ENCODE data around the gene SFMBT2. TPM values are rescaled to one million over a fixed set of nuclear protein-coding genes. Genes with fewer than 3 reads are reported as not detected.

Gene SFMBT2
- total and polyA plus RNA-seq, 4 donors, result 15.3 to 23.8 (median 17.1) TPM

GRCh38 chr10:7285522-7286322 is 125.1 kb downstream of the SFMBT2 start:
- peak in 1 of 6 donors; percentile 10 for DNase-seq (ENCODE audit: low read depth in 4 of 6, low spot score in 6 of 6)
- no peaks in the 10 kb centered on the region for H3K27me3 ChIP-seq (ENCODE audit: control insufficient read depth, insufficient read depth, low read length)
- no peaks in the 10 kb centered on the region for H3K36me3 ChIP-seq (ENCODE audit: control insufficient read depth, insufficient read depth, low read length)
- no peak overlapping the region for H3K27ac ChIP-seq (ENCODE audit: low read depth, low read length)
- H3K9me3 ChIP-seq (ENCODE audit: control insufficient read depth, insufficient read depth, low read length), result no peaks in the 10 kb centered on the region
- 67% methylated on average over 3 of the region's 6 CpGs for WGBS (ENCODE audit: insufficient coverage)
- no peaks in the 10 kb centered on the region for H3K4me1 ChIP-seq (ENCODE audit: control insufficient read depth, insufficient read depth, low read length)
- H3K4me3 ChIP-seq (ENCODE audit: low read depth, low read length), result no peak overlapping the region

- Histone ChIP-seq H3K4me3 (ENCODE audit: low read depth, low read length) (no peak overlapping the region), H3K27me3 (ENCODE audit: control insufficient read depth, insufficient read depth, low read length) (no peaks in the 10 kb centered on the region), H3K9me3 (ENCODE audit: control insufficient read depth, insufficient read depth, low read length) (no peaks in the 10 kb centered on the region), H3K27ac (ENCODE audit: low read depth, low read length) (no peak overlapping the region), H3K4me1 (ENCODE audit: control insufficient read depth, insufficient read depth, low read length) (peaks cover 3% of the 10 kb centered on the region), H3K36me3 (ENCODE audit: control insufficient read depth, insufficient read depth, low read length) (no peaks in the 10 kb centered on the region)
- WGBS (ENCODE audit: insufficient coverage), result 80% methylated on average over 1 of the region's 2 CpGs
- DNase-seq (ENCODE audit: low read depth in 4 of 6, low spot score in 6 of 6), result no peak
These were observed 127.6 kb downstream of the SFMBT2 start for GRCh38 chr10:7283246-7283645.

- no CpG with 5 or more reads among the region's 7 CpGs for WGBS (ENCODE audit: insufficient coverage)
- no peaks in the 10 kb centered on the region for H3K36me3 ChIP-seq (ENCODE audit: control insufficient read depth, insufficient read depth, low read length)
- peaks cover 5% of the 10 kb centered on the region for H3K4me1 ChIP-seq (ENCODE audit: control insufficient read depth, insufficient read depth, low read length)
These were observed 128.4 kb downstream of the SFMBT2 start for GRCh38 chr10:7282457-7282856.

GRCh38 chr10:7281429-7281828 is 129.4 kb downstream of the SFMBT2 start:
- no peaks in the 10 kb centered on the region for H3K9me3 ChIP-seq (ENCODE audit: control insufficient read depth, insufficient read depth, low read length)
- 100% methylated on average over 1 of the region's 6 CpGs for WGBS (ENCODE audit: insufficient coverage)
- H3K27ac ChIP-seq (ENCODE audit: low read depth, low read length), result no peak overlapping the region
- H3K27me3 ChIP-seq (ENCODE audit: control insufficient read depth, insufficient read depth, low read length), result no peaks in the 10 kb centered on the region
- H3K36me3 ChIP-seq (ENCODE audit: control insufficient read depth, insufficient read depth, low read length), result no peaks in the 10 kb centered on the region
- H3K4me3 ChIP-seq (ENCODE audit: low read depth, low read length), result no peak overlapping the region
- H3K4me1 ChIP-seq (ENCODE audit: control insufficient read depth, insufficient read depth, low read length), result peaks cover 5% of the 10 kb centered on the region
- no peak for DNase-seq (ENCODE audit: low read depth in 4 of 6, low spot score in 6 of 6)

More at GRCh38 chr10:7282457-7282856, 128.4 kb downstream of the SFMBT2 start:
- no peak overlapping the region for H3K27ac ChIP-seq (ENCODE audit: low read depth, low read length)
- DNase-seq (ENCODE audit: low read depth in 4 of 6, low spot score in 6 of 6), result peak in 1 of 6 donors; percentile 43
- no peaks in the 10 kb centered on the region for H3K9me3 ChIP-seq (ENCODE audit: control insufficient read depth, insufficient read depth, low read length)
- no peak overlapping the region for H3K4me3 ChIP-seq (ENCODE audit: low read depth, low read length)
- H3K27me3 ChIP-seq (ENCODE audit: control insufficient read depth, insufficient read depth, low read length), result no peaks in the 10 kb centered on the region

- DNase-seq (ENCODE audit: low read depth in 4 of 6, low spot score in 6 of 6), result no peak
- no CpG with 5 or more reads among the region's 5 CpGs for WGBS (ENCODE audit: insufficient coverage)
- peaks cover 5% of the 10 kb centered on the region for H3K4me1 ChIP-seq (ENCODE audit: control insufficient read depth, insufficient read depth, low read length)
These were observed 131.5 kb downstream of the SFMBT2 start for GRCh38 chr10:7279303-7279702.

GRCh38 chr10:7277867-7278266 is 133.0 kb downstream of the SFMBT2 start:
- Histone ChIP-seq H3K36me3 (ENCODE audit: control insufficient read depth, insufficient read depth, low read length) (peaks cover 8% of the 10 kb centered on the region), H3K27ac (ENCODE audit: low read depth, low read length) (no peak overlapping the region), H3K4me3 (ENCODE audit: low read depth, low read length) (no peak overlapping the region), H3K4me1 (ENCODE audit: control insufficient read depth, insufficient read depth, low read length) (peaks cover 5% of the 10 kb centered on the region), H3K27me3 (ENCODE audit: control insufficient read depth, insufficient read depth, low read length) (no peaks in the 10 kb centered on the region), H3K9me3 (ENCODE audit: control insufficient read depth, insufficient read depth, low read length) (no peaks in the 10 kb centered on the region)
- 48% methylated on average over 5 of the region's 6 CpGs for WGBS (ENCODE audit: insufficient coverage)
- DNase-seq (ENCODE audit: low read depth in 4 of 6, low spot score in 6 of 6), result no peak

More at GRCh38 chr10:7279303-7279702, 131.5 kb downstream of the SFMBT2 start:
- no peaks in the 10 kb centered on the region for H3K9me3 ChIP-seq (ENCODE audit: control insufficient read depth, insufficient read depth, low read length)
- peaks cover 8% of the 10 kb centered on the region for H3K36me3 ChIP-seq (ENCODE audit: control insufficient read depth, insufficient read depth, low read length)
- H3K27me3 ChIP-seq (ENCODE audit: control insufficient read depth, insufficient read depth, low read length), result no peaks in the 10 kb centered on the region
- no peak overlapping the region for H3K27ac ChIP-seq (ENCODE audit: low read depth, low read length)
- H3K4me3 ChIP-seq (ENCODE audit: low read depth, low read length), result no peak overlapping the region

GRCh38 chr10:7277432-7277831 is 133.4 kb downstream of the SFMBT2 start:
- Histone ChIP-seq H3K4me1 (ENCODE audit: control insufficient read depth, insufficient read depth, low read length) (peaks cover 5% of the 10 kb centered on the region), H3K27me3 (ENCODE audit: control insufficient read depth, insufficient read depth, low read length) (no peaks in the 10 kb centered on the region), H3K9me3 (ENCODE audit: control insufficient read depth, insufficient read depth, low read length) (no peaks in the 10 kb centered on the region), H3K36me3 (ENCODE audit: control insufficient read depth, insufficient read depth, low read length) (peaks cover 8% of the 10 kb centered on the region), H3K27ac (ENCODE audit: low read depth, low read length) (no peak overlapping the region), H3K4me3 (ENCODE audit: low read depth, low read length) (no peak overlapping the region)
- DNase-seq (ENCODE audit: low read depth in 4 of 6, low spot score in 6 of 6), result peak in 1 of 6 donors; percentile 61
- WGBS (ENCODE audit: insufficient coverage), result no CpG with 5 or more reads among the region's 2 CpGs

- Histone ChIP-seq H3K27ac (ENCODE audit: low read depth, low read length) (no peak overlapping the region), H3K36me3 (ENCODE audit: control insufficient read depth, insufficient read depth, low read length) (peaks cover 10% of the 10 kb centered on the region), H3K27me3 (ENCODE audit: control insufficient read depth, insufficient read depth, low read length) (no peaks in the 10 kb centered on the region), H3K4me1 (ENCODE audit: control insufficient read depth, insufficient read depth, low read length) (peaks cover 5% of the 10 kb centered on the region), H3K9me3 (ENCODE audit: control insufficient read depth, insufficient read depth, low read length) (no peaks in the 10 kb centered on the region), H3K4me3 (ENCODE audit: low read depth, low read length) (no peak overlapping the region)
- DNase-seq (ENCODE audit: low read depth in 4 of 6, low spot score in 6 of 6), result no peak
- WGBS (ENCODE audit: insufficient coverage), result 89% methylated on average over 9 of the region's 12 CpGs
These were observed 134.9 kb downstream of the SFMBT2 start for GRCh38 chr10:7275761-7276440.

GRCh38 chr10:7274293-7274692 is 136.5 kb downstream of the SFMBT2 start:
- no peak overlapping the region for H3K27ac ChIP-seq (ENCODE audit: low read depth, low read length)
- WGBS (ENCODE audit: insufficient coverage), result no CpG with 5 or more reads among the region's 2 CpGs
- DNase-seq (ENCODE audit: low read depth in 4 of 6, low spot score in 6 of 6), result no peak
- no peaks in the 10 kb centered on the region for H3K27me3 ChIP-seq (ENCODE audit: control insufficient read depth, insufficient read depth, low read length)
- peaks cover 10% of the 10 kb centered on the region for H3K36me3 ChIP-seq (ENCODE audit: control insufficient read depth, insufficient read depth, low read length)
- no peak overlapping the region for H3K4me3 ChIP-seq (ENCODE audit: low read depth, low read length)
- H3K4me1 ChIP-seq (ENCODE audit: control insufficient read depth, insufficient read depth, low read length), result peaks cover 5% of the 10 kb centered on the region
- H3K9me3 ChIP-seq (ENCODE audit: control insufficient read depth, insufficient read depth, low read length), result no peaks in the 10 kb centered on the region
